HepG2 (cell line): ENCODE data around the gene HPCAL1. TPM values are rescaled to one million over a fixed set of nuclear protein-coding genes. Genes with fewer than 3 reads are reported as not detected.

Experiments
- ATAC-seq: fragments of 200-7000 bp; cut with Tn5 transposase; 3 replicates; pipeline ENCODE4 v1.9.1; 2020; ENCODE audit warnings: mild to moderate bottlenecking, moderate library complexity
- BruUV-seq: library from RNA; stranded (reverse); fragments of 400-500 nt; replicated peaks from 2 replicates; lab custom pipeline; 2021; lab: Mats Ljungman, UMichigan
- CTCF ChIA-PET: fragments of 300-600 bp; formaldehyde crosslinking; extraction: SDS; loops from one replicate; lab custom pipeline; 2021; ENCODE audit warnings: low total read pairs, inconsistent platforms, low intra/inter-chr PET ratio; lab: Yijun Ruan, JAX
- POLR2A ChIA-PET: fragments of 350-600 bp; sonication (Branson Sonifier 250); formaldehyde crosslinking; loops from one replicate; lab custom pipeline; 2020; ENCODE audit warnings: antibody characterized with exemption, inconsistent platforms; lab: Yijun Ruan, JAX
- DNase-seq: peaks from one replicate; pipeline ENCODE4 v3.0.0-alpha.2; 2015; ENCODE audit warnings: low spot score
- FAIRE-seq: peaks from 3 replicates; lab custom pipeline; 2011; peaks lifted over from hg19 to GRCh38; lab: Jason Lieb, UNC
- H2AFZ ChIP-seq: one replicate; pipeline ENCODE4 v1.6.1; 2011; ENCODE audit warnings: low read length, inconsistent platforms
- H3K27ac ChIP-seq: fragments of 300-600 bp; 3 replicates; pipeline ENCODE4 v1.8.0; 2011; ENCODE audit warnings: mixed run types, mild to moderate bottlenecking, mixed read lengths, low read length, inconsistent platforms; ENCODE audit not compliant: insufficient read depth; ENCODE audit errors: extremely low read length
- H3K27me3 ChIP-seq, 2 experiments: fragments of 200-600 bp in 1 of 2; 2 replicates in 1 of 2; 3 replicates in 1 of 2; pipeline versions ENCODE4 v1.6.0 to v1.8.0; 2011; ENCODE audit warnings: low read length in 2 of 2, mild to moderate bottlenecking in 2 of 2, moderate library complexity in 2 of 2, inconsistent platforms in 1 of 2; ENCODE audit not compliant: insufficient read depth in 2 of 2, control insufficient read depth in 1 of 2
- H3K36me3 ChIP-seq, 2 experiments: fragments of 200-600 bp in 1 of 2; replicated peaks in 1 of 2; 2 replicates in 1 of 2; 3 replicates in 1 of 2; pipeline versions ENCODE4 v1.5.1 to v1.8.0; 2011; ENCODE audit warnings: low read length in 2 of 2, inconsistent platforms in 1 of 2; ENCODE audit not compliant: insufficient read depth in 2 of 2, control insufficient read depth in 1 of 2
- H3K4me1 ChIP-seq: 2 replicates; pipeline ENCODE4 v1.5.1; 2012; ENCODE audit warnings: low read length, inconsistent platforms; ENCODE audit not compliant: insufficient read depth
- H3K4me2 ChIP-seq: 2 replicates; pipeline ENCODE4 v1.6.0; 2011; ENCODE audit warnings: low read depth, low read length, inconsistent platforms
- H3K4me3 ChIP-seq, 3 experiments: fragments of 200-600 bp in 1 of 3; sonication (generic), shearing (Covaris generic) in 1 of 3; replicated peaks in 1 of 3; 2 replicates each; pipeline ENCODE4 v1.5.1; 2011 to 2016; ENCODE audit warnings: low read length in 3 of 3, inconsistent platforms in 2 of 3, low read depth in 2 of 3, mild to moderate bottlenecking in 2 of 3, control low read depth in 1 of 3, mixed read lengths in 1 of 3; ENCODE audit not compliant: insufficient read depth in 1 of 3
- H3K79me2 ChIP-seq: one replicate; pipeline ENCODE4 v1.6.1; 2011; ENCODE audit warnings: low read length, inconsistent platforms; ENCODE audit not compliant: insufficient read depth
- H3K9ac ChIP-seq: 2 replicates; pipeline ENCODE4 v1.6.0; 2011; ENCODE audit warnings: mild to moderate bottlenecking, low read depth, low read length, inconsistent platforms; ENCODE audit not compliant: insufficient read depth
- H3K9me3 ChIP-seq: 2 replicates; pipeline ENCODE4 v1.5.1; 2012; ENCODE audit warnings: mild to moderate bottlenecking, low read length
- H4K20me1 ChIP-seq: 2 replicates; pipeline ENCODE4 v1.6.0; 2011; ENCODE audit warnings: inconsistent platforms, mild to moderate bottlenecking, low read length, moderate library complexity; ENCODE audit not compliant: insufficient read depth
- EZH2 ChIP-seq: conservative IDR thresholded peaks from 2 replicates; pipeline ENCODE4 v1.6.1; 2012; ENCODE audit warnings: mild to moderate bottlenecking, low read depth, low read length, moderate library complexity
- HNRNPL ChIP-seq: fragments of 200-400 bp; formaldehyde crosslinking; IDR thresholded peaks from 2 replicates; pipeline ENCODE4 v1.6.1; 2017; ENCODE audit warnings: mild to moderate bottlenecking, low read depth, low read length
- ISX ChIP-seq: sonication (generic); formaldehyde crosslinking; conservative IDR thresholded peaks from 2 replicates; pipeline ENCODE4 v1.5.0; 2020; ENCODE audit warnings: missing genetic modification reagents
- JUNB ChIP-seq: sonication (generic); formaldehyde crosslinking; IDR thresholded peaks from 2 replicates; pipeline ENCODE4 v1.8.0; 2022; ENCODE audit warnings: missing genetic modification reagents, mild to moderate bottlenecking, borderline replicate concordance
- RARA ChIP-seq: IDR thresholded peaks from 2 replicates; pipeline ENCODE4 v1.6.1; 2016; ENCODE audit warnings: missing genetic modification reagents, missing compliant biosample characterization
- RFX5 ChIP-seq: IDR thresholded peaks from 2 replicates; pipeline ENCODE4 v1.6.1; 2011; ENCODE audit warnings: low read depth, low read length, improper control_type of control experiment
- TRAFD1 ChIP-seq: sonication (generic); formaldehyde crosslinking; IDR thresholded peaks from 2 replicates; pipeline ENCODE4 v1.5.1; 2020; ENCODE audit warnings: missing genetic modification reagents, mild to moderate bottlenecking, borderline replicate concordance
- ZNF10 ChIP-seq: sonication (generic); formaldehyde crosslinking; IDR thresholded peaks from 2 replicates; pipeline ENCODE4 v1.4.0; 2020; ENCODE audit warnings: mild to moderate bottlenecking, low read depth, missing genetic modification reagents, borderline replicate concordance
- ZNF142 ChIP-seq: sonication (generic); formaldehyde crosslinking; IDR thresholded peaks from 2 replicates; pipeline ENCODE4 v1.4.0; 2020; ENCODE audit warnings: missing genetic modification reagents
- ZNF503 ChIP-seq: sonication (generic); formaldehyde crosslinking; IDR thresholded peaks from 2 replicates; pipeline ENCODE4 v1.4.0; 2020; ENCODE audit warnings: missing genetic modification reagents
- ZUFSP ChIP-seq: sonication (generic); formaldehyde crosslinking; IDR thresholded peaks from 2 replicates; pipeline ENCODE4 v1.9.0; 2021; ENCODE audit warnings: missing genetic modification reagents, mild to moderate bottlenecking, borderline replicate concordance
- WGBS: methylation state at CpG from one replicate; pipeline ENCODE4 v1.1.6; 2017; ENCODE audit warnings: low lambda C conversion rate; 5-methylcytosine and 5-hydroxymethylcytosine counted together
- in situ Hi-C: cut with HindIII; loops from 2 replicates; pipeline ENCODE4 v1.10.0; 2017; ENCODE audit warnings: low pct_unique_long_range_greater_than_20kb; ENCODE audit not compliant: extremely low pct_ligation_motif_present
- intact Hi-C: fragments of 100-400 bp; cut with micrococcal nuclease; formaldehyde crosslinking; loops from one replicate; pipeline ENCODE4 v1.10.0; 2022; ENCODE audit not compliant: unreplicated experiment
- polyA plus RNA-seq, 8 experiments: library from polyadenylated mRNA; depleted of rRNA in 3 of 8; stranded (reverse) in 7 of 8; unstranded in 1 of 8; fragments of >200 nt; fragmentation: Illumina TruSeq in 4 of 8; extraction: Trizol in 4 of 8; gene quantifications; 2 replicates each; pipeline versions ENCODE4 v1.2.1 to v1.2.3, GENCODE V29; 2011 to 2016; ENCODE audit warnings: low read depth in 4 of 8, missing spikeins in 1 of 8, mixed read lengths in 1 of 8; ENCODE audit not compliant: insufficient read depth in 1 of 8
- total RNA-seq, 5 experiments: library from RNA; depleted of rRNA; stranded (reverse); fragments of >200 nt; fragmentation: Illumina TruSeq; extraction: Trizol; gene quantifications; 2 replicates each; pipeline ENCODE4 v1.2.3, GENCODE V29; 2016; ENCODE audit warnings: low read depth in 1 of 5

The HPCAL1 gene
- total and polyA plus RNA-seq, 2 of the 13 experiments (the other 11 are each of a cell fraction or from before 2014, with no cell fraction given): 29.5 to 29.9 TPM

- ChIA-PET CTCF (no interaction called here), POLR2A (interaction anchor here (0.7 to 2.5 kb wide), 5 partner anchors 12 to 19 kb away, joined by 3 to 20 read pairs (median 5); no protein-coding TSS in a partner anchor)
- BruUV-seq: no TSS peak
- Histone ChIP-seq H4K20me1 (no peaks in the 10 kb centered on the region), H3K27ac (no peak overlapping the region), H3K36me3 (no peaks in the 10 kb centered on the region), H3K4me3 (no peak overlapping the region), H2AFZ (no peak overlapping the region), H3K27me3 (no peaks in the 10 kb centered on the region; a peak in 1 of 5 replicates), H3K79me2 (peaks cover 1% of the 10 kb centered on the region), H3K9me3 (peaks cover 14% of the 10 kb centered on the region), H3K9ac (no peak overlapping the region), H3K4me1 (peaks cover 44% of the 10 kb centered on the region), H3K4me2 (no peak overlapping the region)
- in situ Hi-C loops (no loop called here), intact Hi-C loops (no loop called here)
- FAIRE-seq (no peak), DNase-seq (peak; percentile 71), ATAC-seq (no peak)
- 66% methylated on average over 7 of the region's 7 CpGs for WGBS
- TF ChIP-seq ZUFSP (CRISPR knock-in tag): no peak
- TF ChIP-seq TRAFD1 (CRISPR knock-in tag): no peak
- peak; percentile 67; the same call in 1 of the 2 replicates for TF ChIP-seq RARA (CRISPR knock-in tag)
- TF ChIP-seq RFX5: no peak
- no peak for TF ChIP-seq ISX (CRISPR knock-in tag)
- TF ChIP-seq HNRNPL: no peak
- TF ChIP-seq ZNF503: no peak
- TF ChIP-seq ZNF10 (CRISPR knock-in tag): no peak
- no peak for TF ChIP-seq ZNF142 (CRISPR knock-in tag)
- no peak for TF ChIP-seq JUNB (CRISPR knock-in tag)
- TF ChIP-seq EZH2: no peak
These were observed 4.7 kb upstream of the HPCAL1 start for GRCh38 chr2:10297959-10298531.
